Suprapubic skin (tissue), 4 donors: ENCODE results near the gene ANKRD36. TPM values are rescaled to one million over a fixed set of nuclear protein-coding genes. Genes with fewer than 3 reads are reported as not detected.
A peak's percentile ranks its signal among the peaks of the same experiment; 100 is the strongest.
"Not testable (repeated sequence)": the region's sequence is repeated elsewhere in the genome, so short reads cannot be mapped to it uniquely, and the experiment has no call there.

Experiments
- DNase-seq, 2 donors: peaks; one replicate each; pipeline ENCODE4 v3.0.0-alpha.2; 2019; ENCODE audit warnings: low spot score in 2 of 2
- H3K27ac ChIP-seq: fragments of 200-600 bp; sonication (generic); one replicate; pipeline ENCODE4 v1.5.1; 2019
- H3K27me3 ChIP-seq: fragments of 200-600 bp; sonication (generic); one replicate; pipeline ENCODE4 v1.5.1; 2019
- H3K36me3 ChIP-seq: fragments of 200-600 bp; sonication (generic); one replicate; pipeline ENCODE4 v1.5.1; 2019
- H3K4me1 ChIP-seq: fragments of 200-600 bp; sonication (generic); one replicate; pipeline ENCODE4 v1.5.1; 2019
- H3K4me3 ChIP-seq: fragments of 200-600 bp; sonication (generic); one replicate; pipeline ENCODE4 v1.5.1; 2019; ENCODE audit warnings: mild to moderate bottlenecking
- H3K9me3 ChIP-seq: fragments of 200-600 bp; sonication (generic); one replicate; pipeline ENCODE4 v1.5.1; 2019
- CTCF ChIP-seq, 2 donors: fragments of 200-600 bp in 1 of 2; fragments of 450-650 bp in 1 of 2; sonication (generic) in 1 of 2; IDR thresholded peaks; one replicate each; pipeline ENCODE4 v1.5.1; 2016 to 2019; ENCODE audit warnings: antibody characterized with exemption in 2 of 2, mild to moderate bottlenecking in 1 of 2, moderate library complexity in 1 of 2
- EP300 ChIP-seq: sonication (generic); formaldehyde crosslinking; IDR thresholded peaks from one replicate; pipeline ENCODE4 v1.6.1; 2017; ENCODE audit warnings: antibody characterized with exemption
- POLR2A ChIP-seq, 2 donors: fragments of 450-650 bp; IDR thresholded peaks; one replicate each; pipeline ENCODE4 v1.6.1; 2017; ENCODE audit warnings: antibody characterized with exemption in 2 of 2, mild to moderate bottlenecking in 2 of 2, moderate library complexity in 2 of 2
- POLR2AphosphoS5 ChIP-seq, 3 donors: sonication (generic); formaldehyde crosslinking; IDR thresholded peaks; one replicate each; pipeline ENCODE4 v1.6.1; 2017; ENCODE audit warnings: antibody characterized with exemption in 3 of 3
- WGBS: methylation state at CpG from one replicate; pipeline ENCODE4 v1.1.5; 2018; 5-methylcytosine and 5-hydroxymethylcytosine counted together
- total RNA-seq, 4 donors: library from RNA; depleted of rRNA; stranded (reverse); fragments of >200 nt; gene quantifications; one replicate each; pipeline ENCODE4 v1.1.0, GENCODE V29; 2016

Gene ANKRD36
- total RNA-seq = 10 to 100 TPM; 13.0 to 54.8 (median 20.4) TPM

GRCh38 chr2:97113050-97113881, at the start of gene ANKRD36:
Gene ANKRD36, plus strand, starts transcription at chr2:97113153. Its CDS starts 587 bp downstream, at chr2:97113740.
- 0% methylated on average over 3 of the region's 74 CpGs for WGBS
- peak; percentile 85 to 91 for DNase-seq
- TF ChIP-seq CTCF (IDR thresholded peaks at IDR 0.05) = peak in 1 of 2 donors; percentile 65

DNA sequence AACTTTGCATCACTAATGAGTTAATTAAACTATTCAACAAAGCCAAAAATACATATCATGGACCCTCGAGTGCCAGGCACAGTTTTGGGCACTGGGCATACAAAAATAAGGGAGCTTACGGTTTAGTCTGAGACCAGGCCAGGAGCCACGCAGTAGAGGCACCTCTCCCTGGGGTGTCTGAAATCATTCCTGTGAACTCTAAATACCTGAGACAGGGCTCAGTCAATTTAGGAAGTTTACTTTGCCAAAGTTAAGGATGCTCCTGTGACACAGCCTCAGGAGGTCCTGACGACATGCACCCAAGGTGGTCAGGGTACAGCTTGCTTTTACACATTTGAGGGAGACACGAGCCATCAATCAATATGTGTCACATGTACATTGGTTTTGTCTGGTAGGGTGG, 46.9 kb upstream of the ANKRD36 start:
- H3K36me3 ChIP-seq, H3K27me3 ChIP-seq, H3K4me3 ChIP-seq, DNase-seq, H3K4me1 ChIP-seq, H3K9me3 ChIP-seq, H3K27ac ChIP-seq: not testable (repeated sequence)
- 73% methylated on average over 5 of the region's 5 CpGs for WGBS

More at GRCh38 chr2:97113050-97113881, at the start of gene ANKRD36:
- Histone ChIP-seq H3K27ac (peak within 1 kb of the TSS; percentile 92), H3K4me3 (peak within 1 kb of the TSS; percentile 72)
- H3K27me3 ChIP-seq, H3K9me3 ChIP-seq, H3K4me1 ChIP-seq, H3K36me3 ChIP-seq: not testable (repeated sequence)

GRCh38 chr2:97067279-97068004, 45.5 kb upstream of the ANKRD36 start:
- DNase-seq = no peak
- H3K27me3 ChIP-seq = peaks cover 6% of the 10 kb centered on the region
- no peak overlapping the region for H3K4me3 ChIP-seq
- TF ChIP-seq POLR2AphosphoS5 (IDR thresholded peaks at IDR 0.05) (no peak), EP300 (no peak), POLR2A (IDR thresholded peaks at IDR 0.05) (no peak), CTCF (IDR thresholded peaks at IDR 0.05) (no peak)
- no peaks in the 10 kb centered on the region for H3K9me3 ChIP-seq
- no peak overlapping the region for H3K27ac ChIP-seq
- H3K36me3 ChIP-seq = no peaks in the 10 kb centered on the region
- no peaks in the 10 kb centered on the region for H3K4me1 ChIP-seq
- WGBS = 73% methylated on average over 5 of the region's 5 CpGs

DNA sequence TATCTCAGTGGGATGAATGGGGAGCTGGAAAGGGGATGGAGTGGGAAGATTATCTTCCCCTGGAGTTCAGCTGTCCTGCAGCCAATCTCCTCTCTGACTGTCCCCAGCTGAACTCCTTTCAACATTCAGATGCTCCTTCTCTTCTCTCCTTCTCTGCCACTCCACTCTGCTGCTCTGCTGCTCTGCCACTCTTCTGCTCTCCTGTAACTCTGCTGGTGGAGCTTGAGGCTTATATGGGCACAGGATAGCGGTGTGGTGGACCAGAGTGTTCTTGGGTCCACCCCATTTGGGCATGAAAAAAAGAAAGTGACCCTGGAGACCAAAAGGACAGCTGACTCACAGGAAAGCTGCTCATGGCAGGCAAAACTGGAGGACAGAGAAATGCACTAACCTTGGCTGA, 44.9 kb upstream of the ANKRD36 start:
- H3K9me3 ChIP-seq = no peaks in the 10 kb centered on the region

GRCh38 chr2:97068722-97069121, 44.2 kb upstream of the ANKRD36 start:
- not testable (repeated sequence) for H3K27me3 ChIP-seq, DNase-seq, H3K9me3 ChIP-seq, H3K27ac ChIP-seq, H3K4me3 ChIP-seq, H3K4me1 ChIP-seq, H3K36me3 ChIP-seq
- WGBS = 80% methylated on average over 2 of the region's 5 CpGs

More for the DNA sequence above, 44.9 kb upstream of the ANKRD36 start:
- Histone ChIP-seq H3K27me3 (peaks cover 6% of the 10 kb centered on the region), H3K36me3 (no peaks in the 10 kb centered on the region), H3K4me3 (no peak overlapping the region), H3K4me1 (no peaks in the 10 kb centered on the region), H3K27ac (no peak overlapping the region)
- TF ChIP-seq EP300 = no peak
- no peak for TF ChIP-seq POLR2A (IDR thresholded peaks at IDR 0.05)
- no peak for TF ChIP-seq POLR2AphosphoS5 (IDR thresholded peaks at IDR 0.05)
- no peak for TF ChIP-seq CTCF (IDR thresholded peaks at IDR 0.05)
- DNase-seq = no peak
- WGBS = 71% methylated on average over 1 of the region's 1 CpG

DNA sequence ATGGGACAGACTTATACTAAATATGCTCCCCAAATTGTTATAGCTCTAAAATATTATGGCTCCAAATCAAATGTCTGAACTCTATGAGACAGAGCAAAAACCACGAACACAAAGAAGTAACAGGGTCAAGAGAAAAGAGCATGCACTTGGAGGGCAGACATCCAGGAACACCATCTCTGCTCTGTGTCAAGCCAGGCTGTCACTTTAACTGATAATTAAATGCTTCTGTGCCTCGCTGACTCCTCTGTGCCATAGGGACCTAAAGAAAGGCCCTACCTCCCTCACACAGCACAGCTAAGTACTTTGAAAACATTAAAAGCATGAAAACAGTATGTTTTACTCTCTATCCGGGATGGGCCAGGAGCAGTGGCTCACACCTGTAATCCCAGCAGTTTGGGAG, 42.0 kb upstream of the ANKRD36 start:
- not testable (repeated sequence) for H3K27me3 ChIP-seq, DNase-seq, H3K4me1 ChIP-seq, H3K9me3 ChIP-seq, H3K27ac ChIP-seq, H3K36me3 ChIP-seq, H3K4me3 ChIP-seq
- 78% methylated on average over 2 of the region's 3 CpGs for WGBS

GRCh38 chr2:97077213-97077612, 35.7 kb upstream of the ANKRD36 start:
- not testable (repeated sequence) for H3K27ac ChIP-seq, DNase-seq

DNA sequence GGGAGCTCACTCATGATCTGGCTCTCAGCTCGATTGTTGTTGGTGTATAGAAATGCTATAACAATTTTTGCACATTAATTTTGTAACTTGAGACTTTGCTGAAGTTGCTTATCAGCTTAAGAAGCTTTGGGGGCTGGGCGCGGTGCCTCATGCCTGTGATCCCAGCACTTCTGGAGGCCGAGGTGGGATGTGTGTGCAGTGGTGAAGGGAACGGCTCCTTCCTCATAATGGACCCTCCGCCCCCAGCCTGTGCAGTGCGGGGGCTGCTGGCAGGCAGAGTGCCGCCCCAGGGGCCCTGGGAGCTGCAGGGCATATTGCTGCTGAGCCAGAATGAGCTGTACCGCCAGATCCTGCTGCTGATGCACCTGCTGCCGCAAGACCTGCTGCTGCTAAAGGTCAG, 32.1 kb upstream of the ANKRD36 start:
- H3K9me3 ChIP-seq, DNase-seq, H3K4me3 ChIP-seq, H3K27ac ChIP-seq, H3K36me3 ChIP-seq, H3K4me1 ChIP-seq, H3K27me3 ChIP-seq: not testable (repeated sequence)
- WGBS = 89% methylated on average over 5 of the region's 10 CpGs

More at GRCh38 chr2:97077213-97077612, 35.7 kb upstream of the ANKRD36 start:
- not testable (repeated sequence) for H3K4me1 ChIP-seq, H3K36me3 ChIP-seq, H3K27me3 ChIP-seq, H3K9me3 ChIP-seq, H3K4me3 ChIP-seq
- WGBS = 98% methylated on average over 8 of the region's 8 CpGs

DNA sequence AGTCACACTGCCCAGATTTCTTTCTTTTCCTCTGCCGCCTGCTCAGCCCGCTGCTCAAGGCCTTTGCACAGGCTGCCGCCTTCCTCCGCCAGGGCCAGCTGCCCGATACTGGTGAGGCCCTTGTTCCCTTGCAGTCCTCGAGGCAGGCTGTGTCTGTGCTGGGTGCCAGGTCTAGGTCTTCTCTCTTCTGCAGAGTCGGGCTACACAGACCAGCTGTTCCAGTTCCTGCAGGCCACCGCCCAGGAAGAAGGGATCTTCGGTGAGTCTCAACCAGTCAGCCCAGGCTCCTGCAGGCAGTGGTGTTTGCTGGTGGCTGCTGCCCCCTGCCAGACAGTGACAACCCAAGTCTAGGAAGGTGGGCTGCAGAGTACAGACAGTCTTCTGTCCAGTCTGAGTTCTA, 30.7 kb upstream of the ANKRD36 start:
- not testable (repeated sequence) for H3K4me1 ChIP-seq, H3K9me3 ChIP-seq, H3K27me3 ChIP-seq, DNase-seq, H3K36me3 ChIP-seq, H3K27ac ChIP-seq, H3K4me3 ChIP-seq
- no CpG with 5 or more reads among the region's 9 CpGs for WGBS

DNA sequence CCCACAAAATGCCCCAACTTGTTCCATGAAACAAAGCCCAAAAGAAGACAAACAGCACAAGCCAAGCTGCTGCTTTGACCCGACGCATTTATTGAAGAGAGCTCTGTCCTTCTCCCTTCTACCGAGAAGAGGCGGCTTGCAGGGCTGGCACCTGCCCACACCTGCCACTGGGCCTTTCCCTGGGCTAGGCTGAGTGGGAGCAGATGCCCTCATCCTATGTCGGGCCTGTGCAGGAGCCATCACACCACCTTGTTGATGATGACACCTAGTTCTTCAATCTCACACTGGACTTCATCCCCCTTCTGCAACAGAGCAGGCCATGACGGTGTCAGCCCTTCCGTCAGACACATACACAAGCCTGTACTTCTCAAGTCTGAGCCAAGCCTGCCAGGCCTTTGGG, 29.4 kb upstream of the ANKRD36 start:
- H3K36me3 ChIP-seq, H3K27me3 ChIP-seq: not testable (repeated sequence)
- WGBS = 93% methylated on average over 7 of the region's 7 CpGs

More for the DNA sequence above, 29.4 kb upstream of the ANKRD36 start:
- not testable (repeated sequence) for DNase-seq, H3K4me1 ChIP-seq, H3K4me3 ChIP-seq, H3K27ac ChIP-seq, H3K9me3 ChIP-seq
